PFSK-1 (cell line): ENCODE data around the gene FIGLA.

Source experiments
- FOXP2 ChIP-seq: optimal IDR thresholded peaks from 2 replicates; pipeline ENCODE3; 2011; ENCODE audit warnings: borderline replicate concordance, control low read depth, inconsistent platforms; ENCODE audit not compliant: insufficient read depth; ENCODE audit errors: extremely low read length, extremely low read depth
- POLR2AphosphoS5 ChIP-seq: IDR thresholded peaks from 2 replicates; pipeline ENCODE4 v1.6.1; 2012; ENCODE audit warnings: low read depth, mild to moderate bottlenecking, control low read depth, low read length, moderate library complexity
- SIN3A ChIP-seq: IDR thresholded peaks from 2 replicates; pipeline ENCODE4 v1.6.1; 2012; ENCODE audit warnings: mild to moderate bottlenecking, low read length, moderate library complexity, borderline replicate concordance; ENCODE audit not compliant: insufficient read depth
- TAF1 ChIP-seq: IDR thresholded peaks from 2 replicates; pipeline ENCODE4 v1.6.1; 2012; ENCODE audit warnings: low read length, control low read depth, borderline replicate concordance; ENCODE audit not compliant: insufficient read depth
- TF ChIP-seq, protein P1 (sequence below), 2 experiments: IDR thresholded peaks; 2 replicates each; pipeline versions ENCODE4 v1.6.1 to v1.8.0; 2011 to 2012; ENCODE audit warnings: low read depth in 2 of 2, low read length in 2 of 2, control low read depth in 1 of 2, inconsistent platforms in 1 of 2, mild to moderate bottlenecking in 1 of 2, moderate library complexity in 1 of 2; ENCODE audit not compliant: insufficient read depth in 1 of 2

FIGLA gene

DNA sequence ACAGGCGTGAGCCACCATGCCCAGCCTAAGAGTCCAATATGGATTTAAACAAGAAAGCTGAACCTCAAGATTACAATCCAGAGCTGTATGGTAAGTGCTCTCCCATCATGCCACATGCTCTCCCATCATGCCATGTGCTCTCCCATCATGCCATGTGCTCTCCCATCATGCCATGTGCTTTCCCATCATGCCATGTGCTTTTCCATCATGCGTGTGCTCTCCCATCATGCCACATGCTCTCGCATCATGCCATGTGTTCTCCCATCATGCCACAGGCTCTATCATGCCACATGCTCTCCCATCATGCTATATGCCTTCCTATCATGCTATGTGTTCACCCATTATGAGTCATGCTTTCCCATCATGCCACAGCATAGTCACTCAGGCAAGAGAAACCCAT is 43.2 kb downstream of the FIGLA start:
- TF ChIP-seq, protein P1, sequence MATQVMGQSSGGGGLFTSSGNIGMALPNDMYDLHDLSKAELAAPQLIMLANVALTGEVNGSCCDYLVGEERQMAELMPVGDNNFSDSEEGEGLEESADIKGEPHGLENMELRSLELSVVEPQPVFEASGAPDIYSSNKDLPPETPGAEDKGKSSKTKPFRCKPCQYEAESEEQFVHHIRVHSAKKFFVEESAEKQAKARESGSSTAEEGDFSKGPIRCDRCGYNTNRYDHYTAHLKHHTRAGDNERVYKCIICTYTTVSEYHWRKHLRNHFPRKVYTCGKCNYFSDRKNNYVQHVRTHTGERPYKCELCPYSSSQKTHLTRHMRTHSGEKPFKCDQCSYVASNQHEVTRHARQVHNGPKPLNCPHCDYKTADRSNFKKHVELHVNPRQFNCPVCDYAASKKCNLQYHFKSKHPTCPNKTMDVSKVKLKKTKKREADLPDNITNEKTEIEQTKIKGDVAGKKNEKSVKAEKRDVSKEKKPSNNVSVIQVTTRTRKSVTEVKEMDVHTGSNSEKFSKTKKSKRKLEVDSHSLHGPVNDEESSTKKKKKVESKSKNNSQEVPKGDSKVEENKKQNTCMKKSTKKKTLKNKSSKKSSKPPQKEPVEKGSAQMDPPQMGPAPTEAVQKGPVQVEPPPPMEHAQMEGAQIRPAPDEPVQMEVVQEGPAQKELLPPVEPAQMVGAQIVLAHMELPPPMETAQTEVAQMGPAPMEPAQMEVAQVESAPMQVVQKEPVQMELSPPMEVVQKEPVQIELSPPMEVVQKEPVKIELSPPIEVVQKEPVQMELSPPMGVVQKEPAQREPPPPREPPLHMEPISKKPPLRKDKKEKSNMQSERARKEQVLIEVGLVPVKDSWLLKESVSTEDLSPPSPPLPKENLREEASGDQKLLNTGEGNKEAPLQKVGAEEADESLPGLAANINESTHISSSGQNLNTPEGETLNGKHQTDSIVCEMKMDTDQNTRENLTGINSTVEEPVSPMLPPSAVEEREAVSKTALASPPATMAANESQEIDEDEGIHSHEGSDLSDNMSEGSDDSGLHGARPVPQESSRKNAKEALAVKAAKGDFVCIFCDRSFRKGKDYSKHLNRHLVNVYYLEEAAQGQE (IDR thresholded peaks at IDR 0.05; ENCODE audit: insufficient read depth in 1 of 2, low read depth in 2 of 2, low read length in 2 of 2): no peak
- no peak for TF ChIP-seq FOXP2
- TF ChIP-seq SIN3A: no peak

DNA sequence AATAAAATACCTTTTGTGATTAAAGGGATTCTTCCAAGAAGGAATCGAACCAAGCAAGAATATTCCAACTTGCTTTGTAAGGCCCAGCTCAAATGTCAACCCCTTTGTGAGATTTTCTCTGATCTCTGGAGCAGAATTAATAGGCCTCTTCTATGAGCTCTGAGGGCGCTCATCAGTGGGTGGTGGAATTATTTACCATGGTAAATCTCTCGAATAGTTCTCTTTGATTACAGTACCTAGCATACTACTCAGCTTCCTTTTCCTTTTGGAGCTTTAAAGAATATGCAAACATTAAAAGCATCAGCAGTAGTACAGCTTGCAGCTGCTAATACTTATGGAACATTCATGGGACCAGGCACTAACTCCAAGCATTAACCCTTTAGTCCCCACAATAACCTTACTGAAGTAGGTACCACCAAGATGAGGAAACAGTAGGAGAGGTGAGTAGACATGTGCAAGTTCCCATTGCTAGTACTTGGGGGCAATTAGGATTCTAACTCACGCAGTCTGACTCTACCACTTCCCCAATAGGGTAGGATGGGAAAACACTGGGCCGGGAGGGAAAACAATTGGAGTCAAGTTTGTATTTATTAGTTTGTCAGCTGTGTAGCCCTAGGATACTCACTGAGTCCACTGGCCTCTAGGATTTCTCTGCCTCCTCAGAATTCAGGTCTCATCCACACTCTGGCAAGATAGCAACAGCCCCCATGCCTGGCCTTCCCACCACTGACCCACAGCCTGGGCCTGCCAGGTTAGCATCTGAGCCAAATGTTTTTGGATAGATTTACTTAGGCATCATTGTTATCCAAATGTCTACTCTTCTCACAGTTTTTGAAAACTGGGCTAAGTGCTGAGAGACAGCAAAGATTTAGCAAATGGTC is 44.1 kb downstream of the FIGLA start:
- TF ChIP-seq TAF1 (no peak), SIN3A (no peak), POLR2AphosphoS5 (no peak), FOXP2 (no peak)
- TF ChIP-seq, protein P1 (IDR thresholded peaks at IDR 0.05; ENCODE audit: insufficient read depth in 1 of 2, low read depth in 2 of 2, low read length in 2 of 2): no peak

DNA sequence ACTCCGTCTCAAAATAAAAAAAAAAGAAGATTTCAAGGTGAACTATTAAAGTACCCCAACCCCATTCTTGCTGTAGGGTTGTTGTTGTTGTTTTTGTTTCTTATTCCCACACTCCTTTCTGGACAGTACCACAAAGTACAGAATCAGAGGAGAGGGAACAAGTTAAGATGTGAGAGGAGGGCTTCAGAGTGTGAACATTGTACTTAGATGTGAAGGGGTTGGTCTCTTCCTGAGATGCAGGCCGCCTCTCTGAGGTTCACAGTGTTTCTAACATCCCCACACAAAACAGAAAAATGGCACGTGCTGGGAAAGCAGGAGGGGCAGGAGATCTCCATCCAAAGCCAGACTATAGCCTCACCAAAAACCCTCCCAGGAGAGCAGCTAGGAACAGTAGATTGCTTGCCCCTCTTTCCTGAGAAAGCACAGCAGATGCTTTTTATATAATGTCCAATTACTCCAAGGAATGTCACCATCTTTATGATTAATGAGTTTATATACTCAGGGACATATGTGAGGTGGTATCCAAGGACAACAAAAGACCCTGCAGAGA is 45.1 kb downstream of the FIGLA start:
- TF ChIP-seq TAF1: no peak
- no peak for TF ChIP-seq POLR2AphosphoS5
- no peak for TF ChIP-seq SIN3A
- TF ChIP-seq, protein P1 (IDR thresholded peaks at IDR 0.05; ENCODE audit: insufficient read depth in 1 of 2, low read depth in 2 of 2, low read length in 2 of 2): no peak
- no peak for TF ChIP-seq FOXP2

DNA sequence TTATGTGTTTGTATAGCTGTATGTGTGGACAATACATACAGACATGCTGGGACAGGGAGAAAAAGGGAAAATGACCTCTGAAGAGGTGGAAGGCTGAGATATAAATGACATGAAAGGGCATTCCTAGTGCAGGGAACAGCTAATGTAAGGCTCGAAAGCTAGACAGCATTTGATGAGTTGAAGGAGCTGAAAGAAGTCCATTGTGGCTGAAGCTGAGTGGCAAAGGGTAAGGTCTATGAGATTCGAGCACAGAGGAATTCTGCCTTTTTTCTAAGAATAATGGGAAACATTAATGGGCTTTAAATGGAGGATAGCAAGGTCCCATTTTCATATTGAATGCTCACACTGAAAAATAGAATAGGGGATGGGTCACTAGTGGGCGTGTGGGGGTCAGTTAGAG is 46.0 kb downstream of the FIGLA start:
- TF ChIP-seq POLR2AphosphoS5: no peak

DNA sequence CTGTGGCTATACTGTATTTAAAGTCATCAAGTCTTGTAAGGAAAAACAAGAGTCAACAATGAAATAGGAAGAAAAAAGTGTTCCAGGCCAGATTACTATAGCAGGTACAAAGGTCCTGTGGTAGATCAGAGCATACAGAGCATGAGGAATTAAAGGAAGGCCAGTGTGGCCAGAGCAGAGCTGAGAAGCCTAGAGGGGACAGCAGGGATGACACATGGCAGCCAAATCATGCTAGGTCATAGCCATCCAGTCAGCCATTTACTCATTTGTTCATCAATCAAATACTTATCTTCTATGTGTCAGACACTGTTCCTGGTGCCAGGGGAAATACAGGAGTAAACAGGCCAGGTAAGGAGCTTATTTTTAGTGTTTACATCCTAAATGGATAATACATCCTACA is 46.8 kb downstream of the FIGLA start:
- no peak for TF ChIP-seq POLR2AphosphoS5
- TF ChIP-seq SIN3A: no peak
- TF ChIP-seq FOXP2: no peak
- TF ChIP-seq TAF1: no peak
- TF ChIP-seq, protein P1 (IDR thresholded peaks at IDR 0.05; ENCODE audit: insufficient read depth in 1 of 2, low read depth in 2 of 2, low read length in 2 of 2): no peak
